HFFc6 (cell line): ENCODE data around the gene TMEM92. TPM values are rescaled to one million over a fixed set of nuclear protein-coding genes. Genes with fewer than 3 reads are reported as not detected.

ENCODE experiments used
- DNase-seq: peaks from one replicate; pipeline ENCODE4 v3.0.0-alpha.2; 2018
- H3K27ac Mint-ChIP-seq: 2 replicates; pipeline ENCODE4 v1.8.0; 2020; ENCODE audit warnings: mild to moderate bottlenecking, mixed read lengths
- H3K27me3 Mint-ChIP-seq: 2 replicates; pipeline ENCODE4 v1.8.0; 2021; ENCODE audit warnings: mild to moderate bottlenecking, moderate library complexity, mixed read lengths; ENCODE audit not compliant: insufficient read depth
- H3K36me3 Mint-ChIP-seq: 2 replicates; pipeline ENCODE4 v1.8.0; 2021; ENCODE audit warnings: low read depth, mixed read lengths
- H3K4me1 Mint-ChIP-seq: 2 replicates; pipeline ENCODE4 v1.8.0; 2020; ENCODE audit warnings: low read depth, mixed read lengths
- H3K4me3 Mint-ChIP-seq: 2 replicates; pipeline ENCODE4 v1.8.0; 2020; ENCODE audit warnings: mild to moderate bottlenecking, moderate library complexity, mixed read lengths
- H3K9me3 Mint-ChIP-seq: 2 replicates; pipeline ENCODE4 v1.8.0; 2020; ENCODE audit warnings: mild to moderate bottlenecking, mixed read lengths
- total RNA-seq, 6 experiments: library from RNA; stranded (reverse); fragmentation: NEBNext Ultra II Directional; extraction: Animal tissue kit (Norgen Biotek cat#: 25700); gene quantifications; 2 replicates in 1 of 6; 3 replicates in 5 of 6; pipeline ENCODE4 v1.2.3, GENCODE V29; 2021
- TF ChIP-seq, protein P1 (sequence below): fragments of 200-600 bp; sonication (generic); IDR thresholded peaks from 2 replicates; pipeline ENCODE4 v1.5.0; 2021; ENCODE audit warnings: antibody characterized with exemption, mild to moderate bottlenecking

The TMEM92 gene
- total RNA-seq, 6 experiments from 2014 or later, result 0.17 to 0.24 (median 0.18) TPM; not detected in 3

DNA sequence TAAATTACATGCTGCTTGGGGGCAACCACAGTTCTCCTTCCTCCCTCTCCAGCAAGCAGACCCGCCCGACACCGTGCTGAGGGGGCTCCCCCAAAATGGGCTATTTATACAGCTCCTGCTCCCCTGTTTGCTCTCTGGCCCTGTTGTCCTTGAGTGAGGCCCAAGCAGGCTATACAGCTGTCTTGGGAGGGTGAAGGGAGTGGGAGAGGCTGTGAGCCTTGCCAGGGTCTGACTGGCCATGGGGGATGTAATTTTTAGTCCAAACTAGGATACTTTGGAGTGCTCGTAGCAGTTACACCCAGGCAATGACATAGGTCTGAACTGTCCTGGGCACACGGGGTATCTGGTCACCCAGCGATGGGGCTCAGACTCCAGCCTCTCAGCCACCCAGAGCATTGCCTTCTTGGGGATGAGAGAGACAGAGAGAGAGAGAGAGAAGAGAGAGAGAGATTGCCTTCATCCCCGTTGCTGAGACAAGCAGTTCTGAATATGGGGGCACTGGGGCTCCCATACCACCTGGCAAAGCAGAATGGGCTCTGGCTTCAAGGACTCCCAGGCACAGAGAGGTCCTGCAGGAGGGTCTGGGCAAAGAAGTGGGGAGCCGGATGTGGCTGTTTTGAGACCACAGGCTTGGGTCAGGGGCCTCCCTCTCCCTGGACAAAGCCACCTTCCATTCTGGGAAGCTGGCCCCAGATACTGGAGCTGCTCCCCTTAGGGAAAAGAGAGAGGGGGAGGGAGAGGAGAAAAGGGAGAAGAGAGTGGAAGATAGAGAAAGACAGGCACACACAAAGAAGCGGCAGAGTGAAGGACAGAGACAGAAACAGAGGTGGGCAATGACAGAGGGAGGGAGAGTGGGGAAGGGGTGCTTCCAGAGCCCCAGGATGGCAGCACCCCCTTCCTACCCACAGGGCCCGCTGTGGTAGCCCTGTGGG is 10.7 kb upstream of the TMEM92 start:
- Mint-ChIP-seq H3K36me3 (no peaks in the 10 kb centered on the region), H3K9me3 (no peaks in the 10 kb centered on the region), H3K4me3 (peak overlapping the region; percentile 51; the same call in 1 of the 2 replicates), H3K27ac (peak overlapping the region; percentile 49), H3K27me3 (peaks cover 2% of the 10 kb centered on the region; the same call in 1 of the 2 replicates), H3K4me1 (peaks cover 65% of the 10 kb centered on the region)
- no peak for DNase-seq
- TF ChIP-seq, protein P1, sequence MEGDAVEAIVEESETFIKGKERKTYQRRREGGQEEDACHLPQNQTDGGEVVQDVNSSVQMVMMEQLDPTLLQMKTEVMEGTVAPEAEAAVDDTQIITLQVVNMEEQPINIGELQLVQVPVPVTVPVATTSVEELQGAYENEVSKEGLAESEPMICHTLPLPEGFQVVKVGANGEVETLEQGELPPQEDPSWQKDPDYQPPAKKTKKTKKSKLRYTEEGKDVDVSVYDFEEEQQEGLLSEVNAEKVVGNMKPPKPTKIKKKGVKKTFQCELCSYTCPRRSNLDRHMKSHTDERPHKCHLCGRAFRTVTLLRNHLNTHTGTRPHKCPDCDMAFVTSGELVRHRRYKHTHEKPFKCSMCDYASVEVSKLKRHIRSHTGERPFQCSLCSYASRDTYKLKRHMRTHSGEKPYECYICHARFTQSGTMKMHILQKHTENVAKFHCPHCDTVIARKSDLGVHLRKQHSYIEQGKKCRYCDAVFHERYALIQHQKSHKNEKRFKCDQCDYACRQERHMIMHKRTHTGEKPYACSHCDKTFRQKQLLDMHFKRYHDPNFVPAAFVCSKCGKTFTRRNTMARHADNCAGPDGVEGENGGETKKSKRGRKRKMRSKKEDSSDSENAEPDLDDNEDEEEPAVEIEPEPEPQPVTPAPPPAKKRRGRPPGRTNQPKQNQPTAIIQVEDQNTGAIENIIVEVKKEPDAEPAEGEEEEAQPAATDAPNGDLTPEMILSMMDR, result no peak

- peak overlapping the region; percentile 49; the same call in 1 of the 2 replicates for H3K27ac Mint-ChIP-seq
- peaks cover 2% of the 10 kb centered on the region; the same call in 1 of the 2 replicates for H3K27me3 Mint-ChIP-seq
- TF ChIP-seq, protein P1, result no peak
- peak overlapping the region; percentile 51; the same call in 1 of the 2 replicates for H3K4me3 Mint-ChIP-seq
- peak; percentile 37 for DNase-seq
- no peaks in the 10 kb centered on the region for H3K36me3 Mint-ChIP-seq
- H3K4me1 Mint-ChIP-seq, result peaks cover 74% of the 10 kb centered on the region
- no peaks in the 10 kb centered on the region for H3K9me3 Mint-ChIP-seq
These were observed 9.8 kb upstream of the TMEM92 start for GRCh38 chr17:50264263-50265113.

GRCh38 chr17:50265212-50265611 is 9.1 kb upstream of the TMEM92 start:
- Mint-ChIP-seq H3K36me3 (no peaks in the 10 kb centered on the region), H3K4me1 (peaks cover 76% of the 10 kb centered on the region), H3K4me3 (peak overlapping the region; percentile 51; the same call in 1 of the 2 replicates), H3K27ac (no peak overlapping the region), H3K9me3 (no peaks in the 10 kb centered on the region), H3K27me3 (peaks cover 2% of the 10 kb centered on the region; the same call in 1 of the 2 replicates)
- DNase-seq, result no peak
- TF ChIP-seq, protein P1, result no peak

- Mint-ChIP-seq H3K4me1 (peaks cover 80% of the 10 kb centered on the region), H3K27me3 (peaks cover 2% of the 10 kb centered on the region; the same call in 1 of the 2 replicates), H3K4me3 (peak overlapping the region; percentile 12), H3K9me3 (no peaks in the 10 kb centered on the region), H3K36me3 (no peaks in the 10 kb centered on the region), H3K27ac (peak overlapping the region; percentile 4; the same call in 1 of the 2 replicates)
- TF ChIP-seq, protein P1, result no peak
- no peak for DNase-seq
These were observed 8.5 kb upstream of the TMEM92 start for GRCh38 chr17:50265690-50266315.
